CD8-positive, alpha-beta memory T cell (primary cell): ENCODE data around the gene GMEB2. TPM values are rescaled to one million over a fixed set of nuclear protein-coding genes. Genes with fewer than 3 reads are reported as not detected.

Experiments used
- CTCF ChIA-PET: fragments of 350-600 bp; sonication (Branson Sonifier 250); formaldehyde crosslinking; loops from one replicate; lab custom pipeline; 2021; ENCODE audit warnings: antibody characterized with exemption; lab: Charles Lee
- POLR2A ChIA-PET: fragments of 350-600 bp; sonication (Branson Sonifier 250); formaldehyde crosslinking; loops from one replicate; lab custom pipeline; 2021; ENCODE audit warnings: antibody characterized with exemption; lab: Charles Lee
- DNase-seq, 5 donors: peaks; one replicate each; pipeline versions ENCODE4 v3.0.0 to v3.0.0-alpha.2; 2020 to 2022; ENCODE audit warnings: mixed read lengths in 1 of 5
- H3K27ac ChIP-seq: one replicate; pipeline ENCODE4 v1.7.0; 2013; ENCODE audit warnings: low read depth, mild to moderate bottlenecking, low read length, moderate library complexity
- H3K27me3 ChIP-seq: 2 replicates; pipeline ENCODE4 v1.7.0; 2013; ENCODE audit warnings: low read length, mild to moderate bottlenecking; ENCODE audit not compliant: insufficient read depth, poor library complexity, severe bottlenecking
- H3K36me3 ChIP-seq: 2 replicates; pipeline ENCODE4 v1.7.0; 2013; ENCODE audit warnings: mild to moderate bottlenecking, low read length, moderate library complexity; ENCODE audit not compliant: insufficient read depth
- H3K4me1 ChIP-seq: 2 replicates; pipeline ENCODE4 v1.7.0; 2013; ENCODE audit warnings: mild to moderate bottlenecking, low read length, moderate library complexity; ENCODE audit not compliant: insufficient read depth
- H3K4me3 ChIP-seq: 2 replicates; pipeline ENCODE4 v1.7.0; 2013; ENCODE audit warnings: mild to moderate bottlenecking, low read length
- H3K9me3 ChIP-seq: 2 replicates; pipeline ENCODE4 v1.7.0; 2013; ENCODE audit warnings: mild to moderate bottlenecking, low read length
- H3K27ac Mint-ChIP-seq, 8 donors: one replicate each; pipeline ENCODE4 v1.8.0; 2020 to 2021; ENCODE audit warnings: mixed read lengths in 8 of 8, mild to moderate bottlenecking in 6 of 8, inconsistent platforms in 3 of 8, moderate library complexity in 3 of 8
- H3K27me3 Mint-ChIP-seq, 2 donors: one replicate each; pipeline ENCODE4 v1.8.0; 2020 to 2021; ENCODE audit warnings: mixed read lengths in 2 of 2, mild to moderate bottlenecking in 1 of 2, moderate library complexity in 1 of 2
- H3K36me3 Mint-ChIP-seq, 3 donors: one replicate each; pipeline ENCODE4 v1.8.0; 2020 to 2021; ENCODE audit warnings: mixed read lengths in 3 of 3, inconsistent platforms in 1 of 3, mild to moderate bottlenecking in 1 of 3
- H3K4me1 Mint-ChIP-seq, 3 donors: one replicate each; pipeline ENCODE4 v1.8.0; 2020 to 2021; ENCODE audit warnings: mixed read lengths in 3 of 3, inconsistent platforms in 1 of 3, mild to moderate bottlenecking in 1 of 3
- H3K4me3 Mint-ChIP-seq, 7 donors: one replicate each; pipeline ENCODE4 v1.8.0; 2020 to 2021; ENCODE audit warnings: mixed read lengths in 7 of 7, mild to moderate bottlenecking in 6 of 7, moderate library complexity in 4 of 7, inconsistent platforms in 2 of 7
- H3K9me3 Mint-ChIP-seq, 5 donors: one replicate each; pipeline ENCODE4 v1.8.0; 2020 to 2022; ENCODE audit warnings: mixed read lengths in 5 of 5, mild to moderate bottlenecking in 3 of 5, moderate library complexity in 2 of 5, inconsistent platforms in 1 of 5
- polyA plus RNA-seq: library from polyadenylated mRNA; unstranded; fragments of 300-500 nt; fragmentation: Illumina TruSeq; gene quantifications from one replicate; pipeline ENCODE4 v1.2.3, GENCODE V29; 2021
- total RNA-seq, 2 experiments: library from RNA; stranded (reverse); gene quantifications; one replicate each; pipeline ENCODE4 v1.2.3, GENCODE V29; 2021

The GMEB2 gene
- total and polyA plus RNA-seq, 3 experiments from 2014 or later = 14.3 to 15.5 (median 14.8) TPM

DNA sequence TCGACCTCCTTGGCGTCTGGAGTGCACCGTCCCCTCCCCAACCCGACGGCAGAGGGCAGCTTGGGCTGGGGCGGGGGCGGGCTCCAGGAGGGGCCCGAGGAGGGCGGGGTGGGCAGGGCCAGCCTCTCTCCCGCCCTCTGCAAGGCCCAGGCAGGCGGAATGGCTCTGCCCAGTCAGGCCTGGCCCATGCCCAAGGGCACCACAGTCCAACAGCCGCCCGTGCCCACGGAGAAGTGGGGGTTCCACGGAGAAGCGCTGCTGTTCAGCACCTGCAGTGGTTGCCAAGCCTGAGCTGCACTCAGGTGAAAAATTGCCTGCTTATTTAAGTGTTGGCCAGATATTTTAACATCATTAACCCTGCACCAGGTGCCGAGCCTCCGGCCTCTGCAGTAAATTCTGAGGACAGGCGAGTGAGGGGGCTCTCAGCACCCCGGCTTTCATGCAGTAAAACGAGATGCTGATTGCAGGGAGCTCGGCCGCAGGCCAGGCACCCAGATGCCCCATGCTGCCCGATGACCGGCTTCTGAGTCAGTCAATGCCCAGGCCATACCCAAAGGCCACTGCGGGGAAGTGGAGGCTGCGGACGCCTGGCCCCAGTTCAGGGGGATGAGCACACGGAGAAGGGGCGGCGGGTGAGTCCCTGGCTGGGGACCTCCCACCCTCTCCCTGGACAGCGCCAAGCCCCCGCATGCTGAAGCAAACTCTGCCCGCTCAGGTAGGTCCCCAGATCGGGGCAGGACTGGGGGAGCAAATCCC lies 79.0 kb downstream of the GMEB2 start, which contains the start of gene SRMS:
Gene SRMS, minus strand, starts transcription at position 25 of the 756 bp plus-strand sequence. CDS start 286 bp downstream, outside the sequence.
- CTCF ChIA-PET = interaction anchor here (1.0 kb wide), 1 partner anchor 10 kb away, joined by 3 read pairs; no protein-coding TSS in a partner anchor
- H3K4me1 ChIP-seq = peaks cover 11% of the 10 kb centered on the region
- H3K36me3 ChIP-seq = no peaks in the 10 kb centered on the region
- H3K27me3 ChIP-seq = no peaks in the 10 kb centered on the region
- H3K27ac ChIP-seq = no peak within 1 kb of the TSS
- peaks cover 8 to 17% (median 10%) of the 10 kb centered on the region in 3 donors for H3K4me1 Mint-ChIP-seq
- peak within 1 kb of the TSS in 1 of 7 donors; percentile 36 for H3K4me3 Mint-ChIP-seq
- H3K27me3 Mint-ChIP-seq = peaks cover 10 to 13% of the 10 kb centered on the region in 2 donors
- peaks cover 0 to 4% (median 0%) of the 10 kb centered on the region in 5 donors for H3K9me3 Mint-ChIP-seq
- H3K27ac Mint-ChIP-seq = no peak within 1 kb of the TSS
- POLR2A ChIA-PET = no interaction called here
- no peak for DNase-seq
- no peak within 1 kb of the TSS for H3K4me3 ChIP-seq
- H3K9me3 ChIP-seq = no peaks in the 10 kb centered on the region
- peaks cover 0 to 2% (median 0%) of the 10 kb centered on the region in 3 donors for H3K36me3 Mint-ChIP-seq

DNA sequence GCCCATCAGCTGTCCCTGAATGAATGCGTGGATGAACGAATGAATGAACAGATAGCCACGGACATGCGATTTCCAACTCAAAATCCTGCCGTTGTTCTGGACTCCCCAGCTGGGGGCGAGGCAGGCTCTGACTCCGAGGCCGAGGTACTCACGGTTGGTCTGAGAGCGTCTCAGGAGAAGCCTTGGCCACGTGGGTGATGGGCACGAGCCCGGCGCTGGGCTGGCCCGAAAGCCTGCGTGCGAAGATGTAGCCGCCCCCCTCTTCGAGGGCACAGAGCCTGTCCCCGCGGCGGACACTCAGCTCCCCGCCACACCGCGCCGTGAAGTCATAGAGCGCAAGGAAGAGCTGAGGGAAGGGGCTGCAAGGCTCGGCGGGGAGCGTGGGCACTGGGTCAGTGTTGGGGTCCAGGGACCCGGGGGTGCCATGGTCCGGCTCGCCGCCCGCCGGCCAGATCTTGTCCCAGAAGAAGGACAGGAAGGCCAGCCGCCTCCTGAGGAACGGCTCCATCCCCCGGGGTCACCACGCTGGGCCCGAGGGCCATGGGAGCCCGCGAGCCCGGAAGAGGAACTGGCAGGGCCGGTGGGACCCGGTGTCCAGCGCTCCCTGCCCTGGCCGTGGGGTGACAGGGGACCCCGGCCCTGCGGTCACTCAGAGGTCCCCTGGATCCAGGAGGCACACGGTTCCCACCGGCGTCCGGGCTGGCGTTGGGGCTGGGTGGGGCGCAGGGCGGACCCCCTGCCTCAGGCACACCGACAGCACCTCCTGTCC lies 79.8 kb downstream of the GMEB2 start:
- Histone ChIP-seq H3K4me1 (peaks cover 4% of the 10 kb centered on the region), H3K9me3 (no peaks in the 10 kb centered on the region), H3K27ac (no peak overlapping the region), H3K4me3 (no peak overlapping the region), H3K36me3 (no peaks in the 10 kb centered on the region), H3K27me3 (no peaks in the 10 kb centered on the region)
- ChIA-PET POLR2A (no interaction called here), CTCF (interaction anchor here (1.0 to 1.2 kb wide), 2 partner anchors 9 to 10 kb away, joined by 3 to 5 read pairs; partner anchors contain the start of gene PTK6)
- no peak overlapping the region for H3K27ac Mint-ChIP-seq
- H3K36me3 Mint-ChIP-seq = peaks cover 0 to 2% (median 0%) of the 10 kb centered on the region in 3 donors
- peaks cover 0 to 4% (median 0%) of the 10 kb centered on the region in 5 donors for H3K9me3 Mint-ChIP-seq
- H3K27me3 Mint-ChIP-seq = peaks cover 8 to 13% of the 10 kb centered on the region in 2 donors
- no peak for DNase-seq
- peak overlapping the region in 1 of 7 donors; percentile 36 for H3K4me3 Mint-ChIP-seq
- H3K4me1 Mint-ChIP-seq = peaks cover 3 to 10% (median 4%) of the 10 kb centered on the region in 3 donors

- H3K4me3 Mint-ChIP-seq = no peak overlapping the region
- POLR2A ChIA-PET = no interaction called here
- H3K27ac Mint-ChIP-seq = no peak overlapping the region
- H3K27me3 Mint-ChIP-seq = peaks cover 8 to 13% of the 10 kb centered on the region in 2 donors
- H3K36me3 Mint-ChIP-seq = peaks cover 0 to 2% (median 0%) of the 10 kb centered on the region in 3 donors
- H3K36me3 ChIP-seq = no peaks in the 10 kb centered on the region
- no peak overlapping the region for H3K27ac ChIP-seq
- no peak for DNase-seq
- H3K4me3 ChIP-seq = no peak overlapping the region
- H3K9me3 ChIP-seq = no peaks in the 10 kb centered on the region
- H3K27me3 ChIP-seq = no peaks in the 10 kb centered on the region
- H3K4me1 Mint-ChIP-seq = peaks cover 3 to 9% (median 4%) of the 10 kb centered on the region in 3 donors
- no peaks in the 10 kb centered on the region for H3K4me1 ChIP-seq
- H3K9me3 Mint-ChIP-seq = peaks cover 0 to 4% (median 0%) of the 10 kb centered on the region in 5 donors
- CTCF ChIA-PET = interaction anchor here (1.2 kb wide), 1 partner anchor 9 kb away, joined by 5 read pairs; the partner anchor contains the start of gene PTK6
These were observed 80.5 kb downstream of the GMEB2 start for GRCh38 chr20:63546256-63546955.

- Histone ChIP-seq H3K27ac (no peak overlapping the region), H3K4me3 (no peak overlapping the region), H3K36me3 (no peaks in the 10 kb centered on the region), H3K27me3 (no peaks in the 10 kb centered on the region), H3K4me1 (no peaks in the 10 kb centered on the region), H3K9me3 (no peaks in the 10 kb centered on the region)
- H3K27ac Mint-ChIP-seq = no peak overlapping the region
- ChIA-PET POLR2A (no interaction called here), CTCF (interaction anchor here (1.2 kb wide), 1 partner anchor 9 kb away, joined by 5 read pairs; the partner anchor contains the start of gene PTK6)
- H3K27me3 Mint-ChIP-seq = peaks cover 8% of the 10 kb centered on the region in 2 donors
- peaks cover 0 to 4% (median under 1%) of the 10 kb centered on the region in 3 donors for H3K4me1 Mint-ChIP-seq
- H3K36me3 Mint-ChIP-seq = peaks cover 0 to 2% (median 0%) of the 10 kb centered on the region in 3 donors
- H3K4me3 Mint-ChIP-seq = no peak overlapping the region
- no peak for DNase-seq
- H3K9me3 Mint-ChIP-seq = peaks cover 0 to 4% (median 0%) of the 10 kb centered on the region in 5 donors
These were observed 81.1 kb downstream of the GMEB2 start for GRCh38 chr20:63545814-63546213.

DNA sequence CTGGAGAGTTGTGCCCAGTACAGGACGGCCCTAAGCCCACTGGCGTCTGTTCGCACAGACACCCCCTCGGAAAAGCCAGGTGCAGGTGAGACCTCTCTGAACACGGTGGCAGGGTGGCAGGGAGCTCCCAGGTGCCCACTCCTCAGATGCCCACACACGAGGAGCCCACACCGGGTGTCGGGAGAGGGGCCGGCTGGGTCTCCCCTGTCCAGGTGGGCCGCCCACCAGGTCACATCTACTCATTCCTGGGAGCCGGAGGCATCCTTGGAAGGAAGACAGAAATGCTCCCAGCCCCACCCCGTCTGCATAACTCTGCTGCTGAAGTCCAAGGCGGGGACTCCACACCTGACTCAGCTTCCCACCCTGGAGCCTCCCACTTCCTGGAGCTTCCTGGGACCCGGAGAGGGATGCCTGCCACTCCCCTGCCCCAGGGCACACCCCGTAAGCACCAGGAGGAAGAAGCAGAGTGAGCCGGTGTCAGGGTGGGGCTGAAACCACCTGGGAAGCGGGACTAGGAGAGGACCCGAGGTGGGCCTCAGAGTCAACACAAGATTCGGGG lies 81.9 kb downstream of the GMEB2 start:
- Mint-ChIP-seq H3K4me1 (peaks cover 0 to 4% (median 0%) of the 10 kb centered on the region in 3 donors), H3K36me3 (peaks cover 0 to 2% (median 0%) of the 10 kb centered on the region in 3 donors), H3K27me3 (peaks cover 6 to 7% of the 10 kb centered on the region in 2 donors), H3K9me3 (peaks cover 0 to 4% (median 0%) of the 10 kb centered on the region in 5 donors), H3K4me3 (no peak overlapping the region), H3K27ac (no peak overlapping the region)
- H3K27me3 ChIP-seq = no peaks in the 10 kb centered on the region
- H3K4me1 ChIP-seq = no peaks in the 10 kb centered on the region
- POLR2A ChIA-PET = no interaction called here
- no peaks in the 10 kb centered on the region for H3K36me3 ChIP-seq
- DNase-seq = no peak
- no peak overlapping the region for H3K27ac ChIP-seq
- CTCF ChIA-PET = no interaction called here
- no peaks in the 10 kb centered on the region for H3K9me3 ChIP-seq
- H3K4me3 ChIP-seq = no peak overlapping the region

DNA sequence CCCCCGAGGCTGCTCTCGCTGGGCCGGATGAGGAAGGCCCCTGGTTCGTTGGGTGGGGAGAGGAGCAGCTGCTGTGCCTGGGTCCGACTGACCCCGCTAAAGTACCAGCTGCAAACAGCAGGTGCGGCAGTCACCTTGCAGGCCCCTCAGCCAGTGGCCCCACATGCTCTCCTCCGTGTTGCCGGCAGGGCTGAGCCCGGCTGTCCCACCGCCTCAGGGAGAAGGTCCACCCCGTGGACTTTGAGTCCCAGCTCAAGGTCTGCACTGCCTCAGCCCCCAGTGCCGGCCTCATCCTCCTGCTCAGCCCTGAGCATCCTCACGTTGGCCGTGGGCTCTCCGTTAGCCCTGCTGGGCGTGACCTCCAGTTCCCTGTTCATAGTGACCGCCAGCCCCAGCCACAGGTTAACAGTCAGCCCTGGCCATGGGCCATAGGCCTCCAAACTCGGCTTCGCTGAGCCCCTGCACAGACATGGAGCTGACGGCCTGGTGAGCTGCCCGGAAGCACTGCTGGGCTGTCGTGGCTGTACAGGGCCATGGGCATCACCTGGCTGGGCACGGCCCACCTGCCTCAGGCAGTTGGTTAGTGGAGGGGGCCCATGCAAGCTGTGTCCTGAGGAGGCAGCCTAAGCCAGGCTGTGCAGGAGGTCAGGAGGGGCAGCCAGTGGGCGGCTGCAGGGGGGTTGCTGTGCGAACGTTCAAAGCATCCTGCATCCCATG lies 82.5 kb downstream of the GMEB2 start:
- no peak overlapping the region for H3K27ac Mint-ChIP-seq
- peaks cover 0 to 2% (median 0%) of the 10 kb centered on the region in 3 donors for H3K36me3 Mint-ChIP-seq
- CTCF ChIA-PET = interaction anchor here (1.5 kb wide), 1 partner anchor 107 kb away, joined by 3 read pairs; no protein-coding TSS in a partner anchor
- peaks cover 0 to 2% (median 0%) of the 10 kb centered on the region in 3 donors for H3K4me1 Mint-ChIP-seq
- no peak overlapping the region for H3K27ac ChIP-seq
- H3K4me3 Mint-ChIP-seq = no peak overlapping the region
- no peaks in the 10 kb centered on the region for H3K36me3 ChIP-seq
- H3K4me3 ChIP-seq = no peak overlapping the region
- no peak for DNase-seq
- H3K27me3 Mint-ChIP-seq = peaks cover 3 to 4% of the 10 kb centered on the region in 2 donors
- no peaks in the 10 kb centered on the region for H3K9me3 ChIP-seq
- no peaks in the 10 kb centered on the region for H3K27me3 ChIP-seq
- POLR2A ChIA-PET = no interaction called here
- H3K9me3 Mint-ChIP-seq = peaks cover 0 to 4% (median 0%) of the 10 kb centered on the region in 5 donors
- H3K4me1 ChIP-seq = no peaks in the 10 kb centered on the region
